WTC11 (cell line): Measurements from ENCODE around the gene CST1. TPM values are rescaled to one million over a fixed set of nuclear protein-coding genes. Genes with fewer than 3 reads are reported as not detected.
A peak's percentile ranks its signal among the peaks of the same experiment; 100 is the strongest.
"Not testable (repeated sequence)": the region's sequence is repeated elsewhere in the genome, so short reads cannot be mapped to it uniquely, and the experiment has no call there.

Experiments
- ATAC-seq: fragments of 200-7000 bp; cut with Tn5 transposase; 2 replicates; pipeline ENCODE4 v1.10.0; 2021; ENCODE audit warnings: mild to moderate bottlenecking, moderate library complexity
- CTCF ChIA-PET: fragments of 300-600 bp; sonication (Branson Sonifier 250); formaldehyde crosslinking; loops from one replicate; lab custom pipeline; 2021; ENCODE audit warnings: antibody characterized with exemption; lab: Charles Lee
- POLR2A ChIA-PET: fragments of 350-600 bp; sonication (Branson Sonifier 250); formaldehyde crosslinking; loops from one replicate; lab custom pipeline; 2021; ENCODE audit warnings: antibody characterized with exemption; lab: Charles Lee
- DNase-seq: peaks from one replicate; pipeline ENCODE4 v3.0.0; 2021; ENCODE audit warnings: low spot score
- H3K27ac Mint-ChIP-seq: 2 replicates; pipeline ENCODE4 v1.8.0; 2021; ENCODE audit warnings: mixed read lengths
- H3K27me3 Mint-ChIP-seq: 2 replicates; pipeline ENCODE4 v1.8.0; 2021; ENCODE audit warnings: low read depth, mild to moderate bottlenecking, moderate library complexity, mixed read lengths
- H3K36me3 Mint-ChIP-seq: 2 replicates; pipeline ENCODE4 v1.8.0; 2021; ENCODE audit warnings: mixed read lengths
- H3K4me1 Mint-ChIP-seq: 2 replicates; pipeline ENCODE4 v1.8.0; 2022; ENCODE audit warnings: mixed read lengths
- H3K4me3 Mint-ChIP-seq: 2 replicates; pipeline ENCODE4 v1.8.0; 2021; ENCODE audit warnings: mild to moderate bottlenecking, moderate library complexity, mixed read lengths
- H3K9me3 Mint-ChIP-seq: 2 replicates; pipeline ENCODE4 v1.8.0; 2021; ENCODE audit warnings: mixed read lengths
- CBFB ChIP-seq: sonication (generic); formaldehyde crosslinking; IDR thresholded peaks from 2 replicates; pipeline ENCODE4 v1.8.1; 2022; ENCODE audit warnings: mild to moderate bottlenecking, low read depth, missing genetic modification reagents
- CREB1 ChIP-seq: sonication (generic); formaldehyde crosslinking; IDR thresholded peaks from 2 replicates; pipeline ENCODE4 v1.8.0; 2023; ENCODE audit warnings: mild to moderate bottlenecking, missing genetic modification reagents
- CTCF ChIP-seq: fragments of 200-600 bp; IDR thresholded peaks from 2 replicates; pipeline ENCODE4 v1.8.0; 2022; ENCODE audit warnings: antibody characterized with exemption
- FOXP4 ChIP-seq: sonication (generic); formaldehyde crosslinking; IDR thresholded peaks from 2 replicates; pipeline ENCODE4 v1.8.0; 2022; ENCODE audit warnings: mild to moderate bottlenecking, missing genetic modification reagents
- JAZF1 ChIP-seq: fragments of 250-450 bp; sonication (Bioruptor Pico); IDR thresholded peaks from 2 replicates; pipeline ENCODE4 v1.9.0; 2021; ENCODE audit warnings: moderate library complexity, mild to moderate bottlenecking, inconsistent platforms
- KAT7 ChIP-seq: sonication (generic); formaldehyde crosslinking; IDR thresholded peaks from 2 replicates; pipeline ENCODE4 v1.8.1; 2023; ENCODE audit warnings: missing genetic modification reagents, mild to moderate bottlenecking, borderline replicate concordance
- MYBL2 ChIP-seq: sonication (generic); formaldehyde crosslinking; IDR thresholded peaks from 2 replicates; pipeline ENCODE4 v1.8.1; 2023; ENCODE audit warnings: mild to moderate bottlenecking, moderate library complexity, missing genetic modification reagents
- NFATC4 ChIP-seq: fragments of 250-450 bp; sonication (Bioruptor Pico); IDR thresholded peaks from 2 replicates; pipeline ENCODE4 v1.9.0; 2021; ENCODE audit warnings: mild to moderate bottlenecking
- NFE2L1 ChIP-seq: sonication (generic); formaldehyde crosslinking; IDR thresholded peaks from 2 replicates; pipeline ENCODE4 v1.8.1; 2023; ENCODE audit warnings: missing genetic modification reagents
- SMAD4 ChIP-seq: sonication (generic); formaldehyde crosslinking; IDR thresholded peaks from 2 replicates; pipeline ENCODE4 v1.8.0; 2022; ENCODE audit warnings: mild to moderate bottlenecking, missing genetic modification reagents
- STAT6 ChIP-seq: sonication (generic); formaldehyde crosslinking; conservative IDR thresholded peaks from 2 replicates; pipeline ENCODE4 v1.8.1; 2023; ENCODE audit warnings: mild to moderate bottlenecking, low read depth, missing genetic modification reagents, moderate library complexity
- TEAD1 ChIP-seq: sonication (generic); formaldehyde crosslinking; IDR thresholded peaks from 2 replicates; pipeline ENCODE4 v1.8.0; 2022; ENCODE audit warnings: mild to moderate bottlenecking, missing genetic modification reagents
- ZBTB21 ChIP-seq: sonication (generic); formaldehyde crosslinking; IDR thresholded peaks from 2 replicates; pipeline ENCODE4 v1.8.1; 2023; ENCODE audit warnings: mild to moderate bottlenecking, missing genetic modification reagents, borderline replicate concordance
- ZNF512 ChIP-seq: sonication (generic); formaldehyde crosslinking; IDR thresholded peaks from 2 replicates; pipeline ENCODE4 v1.8.1; 2022; ENCODE audit warnings: missing genetic modification reagents, borderline replicate concordance
- total RNA-seq: library from RNA; stranded (reverse); gene quantifications from 3 replicates; pipeline ENCODE4 v1.2.3, GENCODE V29; 2021
- TF ChIP-seq, protein P1 (sequence below): sonication (generic); formaldehyde crosslinking; IDR thresholded peaks from 2 replicates; pipeline ENCODE4 v1.8.0; 2022; ENCODE audit warnings: mild to moderate bottlenecking, missing genetic modification reagents

CST1 gene
- total RNA-seq, 1 experiment from 2014 or later = 4.5 TPM

DNA sequence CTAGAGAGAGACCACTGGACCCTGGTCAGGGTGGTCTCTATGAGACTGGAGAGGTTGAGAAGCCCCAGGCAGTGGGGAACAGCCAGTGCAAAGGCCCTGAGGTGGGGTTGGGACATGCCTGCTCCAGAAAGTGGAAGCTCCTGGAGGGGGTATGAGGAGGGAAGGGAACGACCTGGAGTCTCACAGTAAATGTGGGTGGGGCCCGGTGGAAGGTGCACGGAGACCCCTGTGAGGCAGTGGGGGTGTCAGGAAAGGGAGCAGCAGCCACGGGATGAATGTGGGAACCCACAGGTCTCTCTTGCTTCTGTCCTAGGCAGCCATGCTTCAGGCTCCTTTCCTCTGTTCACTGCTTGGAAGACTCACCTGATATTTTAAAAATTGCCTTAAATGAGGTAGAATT is 1.3 kb upstream of the CST1 start (continued):
- no peak for TF ChIP-seq STAT6 (CRISPR knock-in tag)

- TF ChIP-seq CREB1 (CRISPR knock-in tag) (no peak), TEAD1 (CRISPR knock-in tag) (no peak), KAT7 (CRISPR knock-in tag) (no peak), FOXP4 (no peak), ZBTB21 (CRISPR knock-in tag) (no peak), NFATC4 (CRISPR knock-in tag) (no peak), SMAD4 (CRISPR knock-in tag) (no peak), NFE2L1 (CRISPR knock-in tag) (no peak), CBFB (CRISPR knock-in tag) (no peak), ZNF512 (CRISPR knock-in tag) (no peak), MYBL2 (CRISPR knock-in tag) (no peak), JAZF1 (CRISPR knock-in tag) (no peak)
- TF ChIP-seq, protein P1, sequence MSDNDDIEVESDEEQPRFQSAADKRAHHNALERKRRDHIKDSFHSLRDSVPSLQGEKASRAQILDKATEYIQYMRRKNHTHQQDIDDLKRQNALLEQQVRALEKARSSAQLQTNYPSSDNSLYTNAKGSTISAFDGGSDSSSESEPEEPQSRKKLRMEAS (CRISPR knock-in tag) = no peak
- TF ChIP-seq, all 79 proteins: peak for 0
- ChIA-PET CTCF (interaction anchor here (0.9 kb wide), 1 partner anchor 32 kb away, joined by 5 read pairs; no protein-coding TSS in a partner anchor), POLR2A (no interaction called here)
- Mint-ChIP-seq H3K36me3 (no peaks in the 10 kb centered on the region), H3K9me3 (no peaks in the 10 kb centered on the region), H3K4me3 (no peak overlapping the region), H3K27ac (no peak overlapping the region), H3K27me3 (peaks cover 94% of the 10 kb centered on the region), H3K4me1 (peaks cover 28% of the 10 kb centered on the region)
- no peak for ATAC-seq
- DNase-seq = no peak
These were observed 989 bp downstream of the CST1 start for GRCh38 chr20:23749746-23750145.

GRCh38 chr20:23748975-23749374 is 1.8 kb downstream of the CST1 start:
- CTCF ChIA-PET = interaction anchor here (0.9 kb wide), 1 partner anchor 33 kb away, joined by 5 read pairs; no protein-coding TSS in a partner anchor
- peak; percentile 33 for DNase-seq
- TF ChIP-seq CTCF = peak; percentile 20; the same call in 1 of the 2 replicates
- TF ChIP-seq, all 79 proteins: peak for 1; not testable (repeated sequence) for 78
- peaks cover 27% of the 10 kb centered on the region for H3K4me1 Mint-ChIP-seq
- H3K36me3 Mint-ChIP-seq, POLR2A ChIA-PET, H3K4me3 Mint-ChIP-seq, H3K9me3 Mint-ChIP-seq, H3K27ac Mint-ChIP-seq: not testable (repeated sequence)
- peaks cover 86% of the 10 kb centered on the region for H3K27me3 Mint-ChIP-seq
- peak; percentile 51 for ATAC-seq

DNA sequence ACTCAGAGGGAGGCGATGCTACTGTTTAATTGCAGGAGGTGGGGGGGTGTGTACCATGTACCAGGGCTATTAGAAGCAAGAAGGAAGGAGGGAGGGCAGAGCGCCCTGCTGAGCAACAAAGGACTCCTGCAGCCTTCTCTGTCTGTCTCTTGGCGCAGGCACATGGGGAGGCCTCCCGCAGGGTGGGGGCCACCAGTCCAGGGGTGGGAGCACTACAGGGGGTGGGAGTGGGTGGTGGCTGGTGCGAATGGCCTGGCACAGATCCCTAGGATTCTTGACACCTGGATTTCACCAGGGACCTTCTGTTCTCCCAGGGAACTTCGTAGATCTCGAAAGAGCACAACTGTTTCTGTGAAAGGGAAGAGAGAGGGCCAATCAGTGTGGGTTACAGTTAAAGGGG is 3.2 kb downstream of the CST1 start:
- H3K36me3 Mint-ChIP-seq, H3K4me3 Mint-ChIP-seq, ATAC-seq, DNase-seq, H3K27ac Mint-ChIP-seq, POLR2A ChIA-PET, H3K9me3 Mint-ChIP-seq: not testable (repeated sequence)
- Mint-ChIP-seq H3K4me1 (peaks cover 21% of the 10 kb centered on the region), H3K27me3 (peaks cover 77% of the 10 kb centered on the region)
- CTCF ChIA-PET = interaction anchor here (1.4 kb wide), 1 partner anchor 24 kb away, joined by 3 read pairs; no protein-coding TSS in a partner anchor

GRCh38 chr20:23747092-23747491 is 3.6 kb downstream of the CST1 start:
- POLR2A ChIA-PET, DNase-seq, H3K9me3 Mint-ChIP-seq, H3K4me3 Mint-ChIP-seq, H3K36me3 Mint-ChIP-seq, H3K27ac Mint-ChIP-seq: not testable (repeated sequence)
- H3K4me1 Mint-ChIP-seq = peaks cover 17% of the 10 kb centered on the region
- peaks cover 77% of the 10 kb centered on the region for H3K27me3 Mint-ChIP-seq
- ATAC-seq = peak; percentile 28; the same call in 1 of the 2 replicates
- CTCF ChIA-PET = interaction anchor here (0.6 to 1.4 kb wide), 2 partner anchors 15 to 23 kb away, joined by 3 to 4 read pairs; no protein-coding TSS in a partner anchor
